GM18502 (cell line): Measurements from ENCODE around the gene ATP8B4.

Experiments used
- ATAC-seq: cut with Tn5 transposase; IDR thresholded peaks from one replicate; pipeline ENCODE4 v1.9.1; 2021; ENCODE audit warnings: mild to moderate bottlenecking; ENCODE audit not compliant: unreplicated experiment, poor library complexity

The ATP8B4 gene

DNA sequence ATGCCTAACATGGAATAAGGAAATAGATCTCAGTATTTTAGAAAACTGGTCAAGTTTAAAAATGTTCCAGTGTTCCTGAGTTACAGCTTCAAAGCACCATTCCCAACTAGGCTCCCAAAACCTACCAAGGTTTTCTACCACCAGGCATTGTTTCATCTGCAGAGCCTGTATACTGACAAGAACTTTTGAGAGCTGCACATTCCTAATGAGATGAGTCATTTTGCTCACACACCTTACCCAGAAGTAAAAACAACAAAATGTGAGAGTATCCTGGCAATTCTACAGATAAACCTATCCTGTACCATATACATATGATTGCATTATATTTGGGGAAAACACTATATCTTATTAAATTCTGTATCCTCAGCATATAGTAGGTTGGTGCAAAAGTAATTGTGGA lies 90.7 kb downstream of the ATP8B4 start:
- ATAC-seq, result no peak

DNA sequence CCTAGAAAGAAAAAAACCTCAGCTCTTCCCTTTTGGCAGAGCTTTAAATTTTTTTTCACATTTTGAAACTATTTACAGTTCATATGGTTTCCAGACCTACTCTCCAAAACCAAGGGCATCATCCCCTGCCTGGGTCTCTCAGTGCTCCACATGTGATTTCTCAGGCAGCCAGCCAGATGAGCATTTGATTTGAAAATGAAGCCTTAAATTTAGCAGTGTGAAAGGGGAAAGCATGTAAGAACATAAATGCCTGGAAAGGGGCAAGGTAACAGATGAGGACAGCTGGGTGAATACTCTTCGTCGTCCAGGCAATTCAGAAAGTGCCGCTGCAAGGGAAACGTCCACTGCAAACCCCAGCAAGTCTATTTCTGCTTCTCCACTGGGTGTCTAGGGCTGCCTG lies 94.8 kb downstream of the ATP8B4 start:
- no peak for ATAC-seq

DNA sequence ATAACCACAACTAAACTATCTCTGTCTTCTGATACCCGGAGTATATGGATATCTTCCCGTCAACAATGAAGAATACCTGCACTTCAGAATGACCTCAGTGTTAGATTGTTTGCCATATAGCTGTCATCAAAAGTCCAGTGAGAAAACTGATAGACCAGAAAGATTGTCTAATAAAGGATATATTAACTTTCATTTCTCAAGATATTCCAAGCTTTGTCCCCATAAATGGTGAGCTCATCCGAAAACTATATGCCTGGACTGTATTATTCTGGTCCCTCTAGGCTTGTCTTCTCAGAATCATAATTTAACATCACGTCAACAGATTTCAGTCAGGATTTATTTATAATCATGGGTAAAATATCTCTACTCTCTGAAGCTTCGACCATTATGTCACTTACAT lies 100.5 kb downstream of the ATP8B4 start:
- no peak for ATAC-seq

DNA sequence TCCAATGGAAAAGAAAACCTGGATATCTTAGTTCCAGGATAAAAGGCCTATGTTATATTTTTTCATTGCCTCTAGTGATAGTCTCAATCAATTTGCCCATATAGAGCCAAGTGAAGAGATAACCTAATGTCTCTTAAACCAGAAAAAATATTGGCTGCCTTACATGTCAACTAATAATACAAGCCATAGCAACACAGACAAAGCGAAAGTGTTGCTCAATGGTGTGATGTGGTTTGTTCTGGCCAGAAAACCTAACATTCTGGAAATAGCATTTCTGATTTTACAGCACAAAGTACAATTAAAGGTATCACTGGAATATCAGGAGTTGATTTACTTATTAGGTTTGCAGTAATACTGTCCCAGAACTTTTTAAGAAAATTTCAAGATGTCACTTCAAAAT lies 101.5 kb downstream of the ATP8B4 start:
- no peak for ATAC-seq

DNA sequence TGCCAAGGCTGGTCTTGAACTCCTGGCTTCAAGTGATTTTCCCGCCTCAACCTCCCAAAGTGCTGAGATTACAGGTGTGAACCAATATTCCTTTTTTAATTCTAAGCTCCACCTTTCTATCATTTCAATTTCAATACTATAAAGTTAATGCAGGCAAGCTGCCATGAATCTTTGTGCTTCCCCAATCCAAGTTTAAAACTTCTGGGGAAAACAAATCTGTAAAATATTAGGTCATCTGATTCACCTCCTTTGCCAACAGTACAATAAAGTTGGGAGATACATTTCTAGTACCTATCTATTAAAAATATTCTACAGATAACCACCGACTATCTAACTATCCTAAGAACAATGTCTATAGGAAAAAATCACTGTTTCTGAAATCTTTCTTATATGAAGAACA lies 102.1 kb downstream of the ATP8B4 start:
- ATAC-seq, result no peak

DNA sequence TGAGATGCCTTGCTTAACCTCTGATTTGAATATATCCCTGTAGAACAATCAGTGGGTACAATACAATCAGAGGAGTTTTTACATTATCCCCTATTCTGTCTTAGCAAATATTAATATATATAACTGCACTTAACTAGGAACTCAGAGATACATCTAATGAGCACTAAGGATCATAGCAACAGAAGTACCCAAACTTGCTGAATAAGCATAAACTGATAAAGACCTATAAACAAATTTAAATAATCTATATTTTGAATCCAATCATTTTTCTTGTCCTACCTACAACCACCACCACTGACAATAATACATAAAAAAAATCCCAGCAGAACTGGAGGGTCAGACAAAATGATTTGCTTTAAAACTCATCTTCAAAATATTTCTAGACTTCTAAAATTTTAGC lies 106.2 kb downstream of the ATP8B4 start:
- ATAC-seq, result no peak

DNA sequence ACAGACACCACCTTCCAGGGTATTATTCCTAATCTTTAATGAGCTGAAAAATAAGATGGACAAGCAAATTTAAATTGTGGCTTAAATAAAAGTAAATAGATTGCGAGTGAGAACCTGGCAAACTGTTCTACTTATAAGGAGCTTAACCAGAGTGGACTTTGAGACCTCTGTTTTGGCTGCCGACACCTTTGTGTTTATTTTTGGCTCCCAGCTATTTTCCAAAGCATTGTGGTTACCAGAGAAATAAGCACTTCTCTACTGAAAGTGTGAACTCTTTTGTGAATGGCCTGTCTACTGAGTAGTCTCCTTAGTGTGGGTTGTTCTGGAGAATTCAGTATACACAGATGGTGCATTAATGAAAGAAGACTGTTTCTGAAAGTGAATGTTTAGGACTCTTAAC lies 109.4 kb downstream of the ATP8B4 start:
- ATAC-seq, result no peak

DNA sequence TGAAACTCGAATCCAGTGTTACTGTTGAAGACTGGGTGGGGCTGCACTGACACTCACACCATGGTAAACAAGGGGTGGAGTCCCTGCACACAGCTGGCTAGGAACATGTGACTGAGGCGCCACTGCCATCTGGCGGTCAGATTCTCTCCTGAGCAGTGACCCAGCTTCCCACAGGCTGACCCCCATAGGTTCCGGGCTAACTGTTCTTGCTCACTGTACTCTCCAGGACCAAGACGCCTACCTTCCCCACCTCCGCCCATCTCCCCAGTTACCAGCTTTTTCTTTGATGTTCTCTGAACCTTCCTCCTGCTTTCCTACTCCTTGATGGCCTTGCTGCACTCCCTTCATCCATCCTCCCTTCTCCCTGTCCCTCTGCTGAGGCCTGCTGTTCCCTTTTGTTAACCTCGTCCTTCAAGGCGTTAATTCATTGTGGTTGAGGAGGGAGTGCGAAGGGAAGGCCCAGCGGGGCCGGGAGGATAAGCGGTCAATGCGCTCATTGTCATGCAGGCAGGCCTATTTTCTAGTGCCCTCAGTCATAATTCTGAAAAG lies 115.2 kb downstream of the ATP8B4 start:
- ATAC-seq, result peak; percentile 100

DNA sequence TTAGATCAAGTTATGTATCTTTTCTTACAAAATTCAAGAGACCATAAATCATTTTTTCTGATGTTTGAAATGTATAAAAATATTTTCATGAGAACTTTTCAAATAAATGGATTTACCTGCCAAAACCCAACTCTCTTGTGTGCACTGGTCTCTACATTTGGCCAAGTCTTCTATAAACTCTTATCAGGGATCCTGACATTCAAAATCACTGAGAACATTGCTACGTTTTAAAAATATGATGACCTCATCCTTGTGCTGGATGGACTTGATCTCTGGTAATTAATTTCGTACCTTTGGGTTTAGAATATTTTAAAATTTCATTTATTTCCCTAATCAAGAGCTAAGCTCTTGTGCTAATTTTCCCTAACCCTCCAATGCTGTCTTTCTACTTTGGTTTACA lies 127.4 kb downstream of the ATP8B4 start:
- no peak for ATAC-seq

DNA sequence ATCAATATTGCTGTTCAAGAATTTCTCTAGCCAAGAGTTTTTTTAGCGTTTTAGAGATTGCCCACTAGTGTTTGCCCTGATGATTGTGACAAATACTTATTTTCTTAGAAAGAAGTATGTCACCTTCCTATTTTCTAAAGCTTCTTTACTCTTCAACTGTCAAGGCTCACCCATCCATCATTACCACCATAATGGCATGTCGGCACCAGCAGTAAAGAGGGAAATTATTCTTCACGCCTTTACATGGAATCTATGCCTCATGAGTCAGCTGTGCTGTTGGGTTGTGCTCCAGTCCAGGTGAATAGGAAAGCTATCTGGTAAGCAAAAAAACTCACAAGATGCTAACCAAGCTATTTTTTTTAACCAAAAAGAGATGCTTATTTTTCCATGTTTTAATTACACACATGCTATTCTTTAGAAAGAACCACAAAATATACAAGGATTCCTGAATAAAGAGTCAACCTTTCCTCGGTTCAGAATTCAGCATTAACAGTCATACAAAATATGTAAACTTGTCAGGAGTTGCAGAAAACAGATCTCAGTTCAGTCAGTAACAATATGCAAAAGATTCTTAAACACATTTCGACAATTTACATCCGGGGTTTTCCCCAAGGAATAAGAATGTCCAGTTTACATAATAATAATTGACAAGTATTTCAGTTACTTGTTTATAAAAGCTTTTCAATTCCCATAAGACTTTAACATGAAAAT lies 128.0 kb downstream of the ATP8B4 start:
- no peak for ATAC-seq

DNA sequence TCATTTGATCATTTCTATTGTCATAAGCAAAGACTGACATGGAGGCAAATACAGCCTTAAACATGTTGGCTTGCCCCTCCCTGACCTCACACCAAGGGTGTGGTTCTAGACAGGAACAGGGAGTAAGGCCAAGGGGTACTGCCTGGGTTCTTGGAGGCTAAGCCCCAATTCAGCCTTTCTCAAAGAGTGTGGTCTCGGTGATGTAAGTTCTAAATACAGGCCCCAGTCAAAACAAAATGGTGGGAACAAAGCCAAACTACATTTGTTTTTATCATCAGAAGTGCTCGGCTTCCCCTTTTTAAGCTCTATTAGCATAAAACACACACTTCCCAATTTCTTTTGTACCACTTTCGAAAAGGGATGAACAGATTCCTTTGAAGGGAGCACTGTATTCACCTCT lies 129.5 kb downstream of the ATP8B4 start:
- ATAC-seq, result no peak

DNA sequence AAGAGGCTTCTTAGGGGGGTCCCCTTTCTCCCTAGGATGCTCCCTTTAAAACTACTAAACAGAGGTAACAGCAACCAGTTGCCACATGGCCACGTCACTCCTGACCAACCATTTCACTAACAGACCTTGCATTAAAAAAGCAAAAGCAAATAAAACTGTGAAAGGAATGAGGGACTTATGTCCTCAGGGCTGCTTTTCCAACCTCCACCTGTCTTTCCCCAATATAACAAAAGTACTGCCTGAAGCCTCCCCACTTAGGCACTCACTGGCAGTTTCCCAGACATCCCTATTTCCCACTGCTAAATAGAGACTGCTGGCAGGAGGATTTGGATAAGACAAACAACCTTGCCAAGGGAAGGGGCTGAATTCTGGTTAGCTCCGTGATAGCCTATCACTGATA lies 130.3 kb downstream of the ATP8B4 start:
- no peak for ATAC-seq

DNA sequence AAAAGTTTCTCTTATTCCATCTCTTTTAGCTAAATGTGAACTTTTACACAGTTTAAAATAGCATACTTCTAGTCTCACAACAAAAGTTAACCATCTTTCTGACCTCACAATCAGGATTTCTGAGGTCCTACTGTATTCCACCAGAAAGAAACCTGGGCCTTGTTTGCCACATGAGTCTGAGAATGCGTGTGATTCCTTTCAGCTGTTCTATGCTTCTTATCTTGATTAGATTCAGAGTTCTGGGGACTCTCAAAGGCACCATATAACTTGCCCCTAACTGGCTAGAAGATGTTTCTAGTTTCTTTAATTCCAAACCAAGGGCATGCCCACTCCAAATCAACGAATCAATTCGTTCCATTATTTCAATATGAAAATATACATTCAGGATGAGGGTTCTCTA lies 131.1 kb downstream of the ATP8B4 start:
- ATAC-seq, result no peak

DNA sequence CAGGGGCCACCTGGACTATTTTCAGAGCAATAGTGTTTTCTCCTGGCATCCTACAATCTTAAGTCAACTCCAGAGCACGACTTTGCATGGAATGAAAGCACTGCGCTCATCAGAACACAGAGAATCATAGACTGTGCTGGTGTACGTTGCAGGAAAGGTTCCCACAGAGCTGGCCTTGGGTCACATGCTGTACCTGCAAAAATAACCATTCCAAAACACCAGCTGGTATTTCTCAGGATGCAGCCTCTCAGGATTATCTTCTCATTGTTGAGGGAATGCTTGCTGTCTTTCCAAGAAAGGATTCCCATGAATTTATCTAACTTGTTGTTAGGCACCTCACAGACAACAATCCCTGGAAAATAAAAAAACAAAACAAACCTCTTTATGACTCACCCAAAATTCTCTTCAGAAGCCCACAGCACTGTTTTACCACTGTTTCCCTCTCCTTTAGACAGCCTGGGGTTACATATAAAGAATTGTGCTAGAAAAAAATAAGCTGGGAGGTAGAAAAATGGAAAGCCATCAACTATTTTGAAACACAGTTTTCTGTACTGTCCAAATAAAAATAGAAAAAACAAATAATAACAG lies 131.7 kb downstream of the ATP8B4 start:
- no peak for ATAC-seq

DNA sequence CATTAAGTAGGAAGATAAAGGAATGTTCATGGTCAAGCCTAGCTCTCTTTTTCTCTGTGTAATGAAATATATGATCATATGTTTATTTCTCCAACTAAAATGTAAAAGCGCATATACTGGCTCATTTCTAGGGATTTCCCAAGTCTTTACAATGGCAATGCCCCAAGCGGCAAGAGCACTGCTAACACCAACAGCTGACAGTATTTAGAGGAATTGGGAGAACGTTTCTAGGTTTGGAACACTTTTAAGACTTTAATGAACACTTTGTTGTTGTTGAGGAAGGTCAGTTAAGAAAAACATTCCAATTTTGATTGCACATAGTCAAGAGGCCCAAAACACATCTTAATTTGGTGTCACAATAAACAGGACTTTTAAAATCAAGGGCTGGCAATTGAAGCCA lies 132.7 kb downstream of the ATP8B4 start:
- ATAC-seq, result no peak

DNA sequence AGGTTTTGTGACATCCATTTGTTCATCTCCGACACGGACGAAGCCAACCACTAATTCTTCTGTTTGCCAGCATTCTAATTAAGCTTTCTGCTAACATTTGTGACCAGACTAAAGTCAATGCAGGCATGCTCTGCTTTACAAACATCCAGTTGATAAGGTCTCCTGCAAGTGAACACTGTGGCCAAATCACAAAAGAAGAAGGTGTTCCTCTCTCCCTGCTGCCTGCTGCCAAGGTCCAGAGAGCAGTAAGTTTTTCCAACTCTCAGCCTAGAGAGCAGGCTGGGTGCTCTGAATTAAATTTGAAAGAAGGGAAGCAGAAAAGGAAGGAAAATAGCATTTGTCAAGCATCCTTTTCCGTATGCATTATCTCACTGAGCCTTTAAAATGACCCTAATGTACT lies 133.6 kb downstream of the ATP8B4 start:
- ATAC-seq, result no peak

DNA sequence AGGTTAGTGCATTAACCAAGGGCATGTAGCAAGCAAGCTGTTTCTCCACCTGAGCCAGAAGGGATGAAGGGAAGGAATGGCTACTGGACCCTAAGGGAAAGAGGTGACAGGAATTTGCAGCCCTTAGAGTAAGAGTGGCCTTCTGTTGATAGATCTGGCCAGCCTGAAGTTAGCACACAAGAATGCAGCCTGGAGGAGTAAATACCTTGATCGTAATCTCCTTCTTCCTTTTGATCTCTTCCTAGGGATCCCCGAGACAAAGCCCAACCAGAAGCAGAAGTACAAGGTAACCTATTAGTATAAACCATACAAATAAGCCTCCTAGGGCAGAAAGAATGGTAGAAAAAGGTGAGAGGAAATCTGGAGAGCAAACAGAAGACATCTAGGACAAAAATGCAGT lies 134.6 kb downstream of the ATP8B4 start:
- ATAC-seq, result no peak

DNA sequence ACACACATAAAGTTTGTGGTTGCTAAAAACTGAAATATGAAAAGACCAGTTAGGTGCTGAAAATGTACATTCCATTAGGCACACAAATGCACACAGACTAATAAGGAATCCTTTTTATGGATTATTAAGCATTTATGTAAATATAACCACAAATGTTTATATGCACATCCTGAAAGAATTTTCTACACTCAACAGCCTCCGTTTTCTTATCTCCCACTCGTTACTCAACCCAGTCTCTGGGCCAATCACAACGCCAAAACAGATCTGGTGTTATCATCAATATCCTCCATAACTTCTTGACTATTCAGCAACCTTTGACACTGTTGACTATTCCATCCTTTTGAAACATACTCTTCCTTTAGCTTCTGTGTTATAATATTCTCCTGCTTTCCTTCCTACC lies 136.4 kb downstream of the ATP8B4 start:
- no peak for ATAC-seq

DNA sequence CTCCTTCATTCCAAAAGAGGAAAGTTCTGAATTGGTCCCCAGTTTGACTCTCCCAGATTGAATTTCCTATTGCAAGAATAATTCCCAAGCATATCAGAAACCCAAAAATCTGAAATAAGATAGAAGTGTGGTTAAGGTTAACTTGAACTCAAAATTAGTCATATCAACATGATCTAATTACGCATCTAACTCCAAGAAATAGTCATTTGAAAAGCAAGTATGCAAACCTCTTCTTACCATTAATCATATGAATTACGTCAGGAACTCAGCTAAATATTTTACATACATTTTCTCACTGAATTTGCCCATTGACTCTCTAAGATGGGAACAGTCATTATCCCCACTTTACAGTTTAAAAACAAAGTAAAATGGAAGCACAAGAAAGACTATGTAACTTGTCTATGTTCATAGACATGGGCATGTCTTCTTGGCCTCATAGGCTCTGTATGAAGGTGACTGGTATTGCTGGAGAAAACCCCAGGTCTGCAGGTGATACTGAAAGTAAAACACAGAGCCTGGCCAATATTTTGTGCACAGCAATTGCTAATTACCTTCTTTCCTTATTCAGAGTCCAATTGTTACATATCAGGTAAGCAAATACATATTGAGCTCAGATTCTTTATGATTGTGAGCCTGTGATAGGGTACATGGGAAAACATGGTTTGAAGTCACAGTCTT lies 139.2 kb downstream of the ATP8B4 start:
- no peak for ATAC-seq

DNA sequence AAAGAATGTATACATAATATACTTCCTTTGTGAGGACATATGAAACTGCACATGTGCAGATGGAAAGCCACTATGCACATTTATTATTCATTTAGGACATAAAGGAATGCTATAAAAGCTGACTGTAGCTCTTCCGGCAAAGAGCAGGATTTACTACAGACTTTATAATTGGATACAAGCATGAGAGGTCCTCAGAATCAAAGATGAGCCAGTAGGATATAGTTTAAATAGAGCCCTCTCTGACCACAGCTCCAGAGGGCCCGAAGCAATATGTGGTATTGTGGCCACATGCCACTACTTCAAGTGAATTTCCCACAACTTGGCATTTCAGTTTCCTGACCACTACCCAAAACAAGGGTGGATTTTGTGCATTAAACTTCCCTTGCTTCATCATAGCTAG lies 140.9 kb downstream of the ATP8B4 start:
- ATAC-seq, result no peak

DNA sequence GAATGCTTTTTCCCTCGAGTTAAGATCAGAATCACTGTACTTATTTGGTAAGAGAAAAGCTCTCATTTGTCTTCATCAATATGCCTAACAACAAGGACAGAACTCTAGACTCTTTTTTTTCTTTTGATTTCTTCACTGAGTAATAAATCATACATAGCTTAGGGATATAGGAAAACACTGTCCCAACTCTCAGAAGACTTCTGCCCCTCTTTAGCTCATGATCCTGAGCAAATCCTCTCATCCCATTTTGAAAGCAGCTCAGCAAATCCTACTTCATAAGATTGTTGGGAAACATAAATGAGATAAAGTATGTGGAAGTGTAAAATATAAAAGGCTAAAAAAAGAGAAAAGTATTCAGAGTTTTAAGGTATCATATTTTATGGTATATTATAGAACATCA lies 141.7 kb downstream of the ATP8B4 start:
- no peak for ATAC-seq

DNA sequence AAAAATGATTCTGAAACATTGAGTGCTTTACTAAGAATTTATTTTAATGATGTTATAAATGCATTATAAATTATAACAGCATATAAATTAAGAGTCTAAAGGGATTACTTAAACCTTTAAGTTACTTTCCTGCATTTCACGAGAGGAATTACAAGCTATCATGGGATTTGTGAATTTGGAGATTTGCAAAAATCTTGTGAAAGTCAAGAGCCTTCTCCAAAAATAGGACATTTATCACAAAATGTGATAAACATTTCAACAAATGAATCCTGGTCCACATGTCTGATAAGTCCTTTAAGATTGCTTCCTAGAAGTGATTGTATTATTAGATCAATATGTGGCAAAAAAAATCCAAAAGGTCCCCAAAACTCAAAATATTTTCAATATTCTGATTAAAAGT lies 154.5 kb downstream of the ATP8B4 start:
- ATAC-seq, result no peak
